Inflammatory macrophage (primary cell): ENCODE data around the gene PCDHGA7.
"Not testable (repeated sequence)": the region's sequence is repeated elsewhere in the genome, so short reads cannot be mapped to it uniquely, and the experiment has no call there.

Experiments used
- DNase-seq, 2 donors: peaks; one replicate each; pipeline ENCODE4 v3.0.0-alpha.2; 2020 to 2022
- total RNA-seq, 18 experiments: gene quantifications; one replicate each; lab custom pipeline; 2026; ENCODE audit warnings: mixed read lengths in 6 of 18, inconsistent platforms in 2 of 18; lab: John Stamatoyannopoulos, UW

The PCDHGA7 gene
- total RNA-seq: 0 to 0.24 (median 0) reads per million in 18 experiments

DNA sequence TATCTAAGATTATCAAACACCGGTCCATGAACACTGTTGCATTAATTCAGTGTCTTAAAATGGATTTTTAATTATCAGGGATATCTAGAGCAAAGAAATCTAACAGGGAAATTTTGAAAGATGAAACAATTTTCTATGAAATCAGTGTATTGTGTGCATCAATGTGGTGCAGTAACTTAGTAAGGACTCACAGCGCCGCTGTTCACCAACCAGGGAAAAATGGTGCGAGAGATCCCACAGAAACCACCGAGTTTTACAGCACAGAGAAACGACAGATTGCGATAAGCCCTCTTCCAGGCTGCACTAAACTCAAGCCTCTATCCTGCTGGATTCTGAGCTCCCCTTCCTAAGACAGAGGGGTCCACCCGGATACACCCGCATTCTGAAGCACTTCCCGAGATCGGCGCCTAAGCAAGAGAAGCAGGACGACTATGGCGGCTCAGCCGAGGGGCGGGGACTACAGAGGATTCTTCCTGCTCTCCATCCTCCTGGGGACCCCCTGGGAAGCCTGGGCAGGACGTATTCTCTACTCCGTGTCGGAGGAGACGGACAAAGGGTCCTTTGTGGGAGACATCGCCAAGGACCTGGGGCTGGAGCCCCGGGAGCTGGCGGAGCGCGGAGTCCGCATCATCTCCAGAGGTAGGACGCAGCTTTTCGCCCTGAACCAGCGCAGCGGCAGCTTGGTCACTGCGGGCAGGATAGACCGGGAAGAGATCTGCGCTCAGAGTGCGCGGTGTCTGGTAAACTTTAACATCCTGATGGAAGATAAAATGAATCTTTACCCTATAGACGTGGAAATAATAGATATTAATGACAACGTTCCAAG, at the start of gene PCDHGA7:
PCDHGA7 (plus strand) TSS at position 274 of the 826 bp plus-strand sequence; CDS start at position 432, 158 bp downstream.
- no peak for DNase-seq

DNA sequence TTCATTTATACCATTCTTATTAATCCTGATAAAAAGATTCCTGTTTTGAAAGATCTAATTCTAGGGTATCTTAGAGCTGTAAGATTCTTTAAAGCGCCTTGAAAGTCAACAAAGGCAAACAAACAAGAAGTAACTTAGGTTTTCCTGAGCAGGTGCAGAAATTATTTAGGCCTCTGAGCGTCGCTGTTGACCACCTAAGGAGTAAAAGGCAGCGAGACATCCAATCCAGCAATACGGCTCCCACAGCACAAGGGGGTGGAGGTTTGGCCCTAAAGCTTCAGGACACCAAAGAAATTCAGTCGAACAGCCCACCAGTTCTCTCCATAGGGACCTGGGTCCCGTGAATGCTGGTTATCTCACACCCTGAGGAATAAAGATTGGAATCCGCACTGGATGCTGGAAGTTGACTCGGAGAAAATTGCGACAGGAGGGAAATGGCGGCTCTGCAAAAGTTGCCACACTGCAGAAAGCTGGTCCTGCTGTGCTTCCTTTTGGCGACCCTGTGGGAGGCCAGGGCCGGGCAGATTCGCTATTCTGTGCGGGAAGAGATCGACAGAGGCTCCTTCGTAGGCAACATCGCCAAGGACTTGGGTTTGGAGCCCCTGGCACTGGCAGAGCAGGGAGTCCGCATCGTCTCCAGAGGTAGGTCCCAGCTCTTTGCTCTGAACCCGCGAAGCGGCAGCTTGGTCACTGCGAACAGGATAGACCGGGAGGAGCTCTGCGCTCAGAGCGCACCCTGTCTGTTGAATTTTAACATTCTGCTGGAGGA, 43.8 kb upstream of the PCDHGA7 start, which contains the start of gene PCDHGA2:
PCDHGA2 (plus strand) TSS at position 223 of the 769 bp plus-strand sequence.
- peak; percentile 6 to 14 for DNase-seq

GRCh38 chr5:141340781-141341354, 41.7 kb upstream of the PCDHGA7 start:
- DNase-seq: not testable (repeated sequence)

DNA sequence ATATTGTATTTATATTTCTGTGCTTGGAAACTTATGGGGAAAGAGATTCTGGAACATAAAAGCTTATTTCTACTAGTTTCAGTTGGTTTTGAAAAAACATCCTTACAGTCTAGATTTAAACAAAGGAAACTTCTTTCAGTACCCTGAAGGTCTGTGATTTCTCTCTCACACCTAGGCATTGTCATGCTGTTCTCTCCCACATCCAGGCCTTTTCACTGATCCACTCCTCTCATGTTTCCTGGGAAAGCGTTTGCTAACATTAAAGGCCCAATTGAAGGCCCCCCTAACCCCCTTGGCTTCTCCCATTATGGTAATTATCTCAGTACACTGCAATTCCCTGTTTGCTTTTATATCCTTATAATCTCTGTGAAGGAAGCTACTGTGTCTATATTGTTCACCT, 39.8 kb upstream of the PCDHGA7 start:
- no peak for DNase-seq

DNA sequence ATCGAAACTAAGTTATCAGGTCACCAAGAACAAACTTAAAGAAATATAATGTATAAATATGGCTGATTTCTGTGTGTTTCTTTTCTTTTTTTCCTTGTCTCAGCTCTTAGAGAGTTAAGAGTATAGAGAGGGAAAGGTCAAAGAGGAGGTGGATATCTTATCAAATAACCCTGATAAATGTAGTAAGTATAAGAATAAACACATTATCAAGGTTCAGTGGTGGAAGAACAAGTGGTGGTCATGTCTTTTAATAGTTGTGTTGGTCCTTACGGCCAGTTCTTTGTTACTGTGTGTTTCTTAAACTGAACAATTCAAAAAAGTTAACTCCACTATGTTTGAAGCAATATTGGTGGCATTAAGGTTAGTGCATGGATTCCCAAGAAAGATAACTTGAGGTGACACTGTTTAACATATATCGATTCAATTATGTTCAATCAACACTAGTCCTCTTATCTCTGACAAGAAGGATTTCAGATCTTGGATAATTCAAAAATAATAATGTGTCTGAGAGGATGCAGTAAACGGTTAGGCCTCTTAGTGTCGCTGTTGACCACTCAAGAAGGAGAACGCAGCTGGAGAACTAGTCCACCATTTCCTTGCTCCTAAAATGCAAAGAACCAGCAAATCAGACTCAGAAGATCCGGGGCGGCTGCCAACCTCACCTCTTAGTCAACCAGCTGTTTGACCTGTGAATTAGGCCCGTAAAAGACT, 39.1 kb upstream of the PCDHGA7 start, which contains the start of gene PCDHGA3:
PCDHGA3 (plus strand) TSS at position 588 of the 711 bp plus-strand sequence. CDS start 205 bp downstream, outside the sequence.
- DNase-seq: peak; percentile 4 to 27

DNA sequence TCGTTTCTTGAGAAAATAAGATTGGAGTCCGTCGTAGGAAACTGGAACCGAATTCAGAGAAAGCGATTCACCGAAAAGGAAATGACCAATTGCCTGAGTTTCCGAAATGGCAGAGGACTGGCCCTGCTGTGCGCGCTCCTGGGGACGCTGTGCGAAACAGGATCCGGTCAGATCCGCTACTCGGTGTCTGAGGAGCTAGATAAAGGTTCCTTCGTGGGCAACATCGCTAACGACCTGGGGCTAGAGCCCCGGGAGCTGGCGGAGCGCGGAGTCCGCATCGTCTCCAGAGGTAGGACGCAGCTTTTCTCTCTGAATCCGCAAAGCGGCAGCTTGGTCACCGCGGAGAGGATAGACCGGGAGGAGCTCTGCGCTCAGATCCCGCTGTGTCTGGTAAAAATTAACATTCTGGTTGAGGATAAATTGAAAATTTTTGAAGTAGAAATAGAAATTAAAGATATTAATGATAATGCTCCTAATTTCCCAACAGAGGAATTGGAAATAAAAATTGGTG, 38.5 kb upstream of the PCDHGA7 start:
- no peak for DNase-seq

DNA sequence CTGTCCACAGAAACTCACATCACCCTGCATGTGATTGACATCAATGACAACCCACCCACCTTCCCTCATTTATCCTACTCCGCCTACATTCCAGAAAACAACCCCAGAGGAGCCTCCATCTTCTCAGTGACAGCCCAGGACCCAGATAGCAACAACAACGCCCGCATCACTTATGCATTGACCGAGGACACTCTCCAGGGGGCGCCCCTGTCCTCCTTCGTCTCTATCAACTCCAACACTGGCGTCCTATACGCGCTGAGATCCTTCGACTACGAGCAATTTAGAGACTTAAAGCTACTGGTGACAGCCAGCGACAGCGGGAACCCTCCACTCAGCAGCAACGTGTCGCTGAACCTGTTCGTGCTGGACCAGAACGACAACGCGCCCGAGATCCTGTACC, 37.2 kb upstream of the PCDHGA7 start:
- no peak for DNase-seq

GRCh38 chr5:141346017-141346416, 36.5 kb upstream of the PCDHGA7 start:
- not testable (repeated sequence) for DNase-seq

GRCh38 chr5:141349917-141350619, 32.5 kb upstream of the PCDHGA7 start, which contains the start of gene PCDHGB1:
Gene PCDHGB1 (plus strand): TSS chr5:141350099. CDS start chr5:141350261, 162 bp downstream.
- peak in 1 of 2 donors; percentile 25 for DNase-seq

DNA sequence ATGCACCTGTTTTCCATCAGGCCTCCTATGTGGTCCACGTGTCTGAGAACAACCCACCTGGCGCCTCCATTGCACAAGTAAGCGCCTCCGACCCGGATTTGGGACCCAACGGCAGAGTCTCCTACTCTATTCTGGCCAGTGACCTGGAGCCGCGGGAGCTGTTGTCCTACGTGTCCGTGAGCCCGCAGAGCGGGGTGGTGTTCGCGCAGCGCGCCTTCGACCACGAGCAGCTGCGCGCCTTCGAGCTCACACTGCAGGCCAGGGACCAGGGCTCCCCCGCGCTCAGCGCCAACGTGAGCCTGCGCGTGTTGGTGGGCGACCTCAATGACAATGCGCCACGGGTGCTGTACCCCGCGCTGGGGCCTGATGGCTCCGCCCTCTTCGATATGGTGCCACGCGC, 31.0 kb upstream of the PCDHGA7 start:
- no peak for DNase-seq

DNA sequence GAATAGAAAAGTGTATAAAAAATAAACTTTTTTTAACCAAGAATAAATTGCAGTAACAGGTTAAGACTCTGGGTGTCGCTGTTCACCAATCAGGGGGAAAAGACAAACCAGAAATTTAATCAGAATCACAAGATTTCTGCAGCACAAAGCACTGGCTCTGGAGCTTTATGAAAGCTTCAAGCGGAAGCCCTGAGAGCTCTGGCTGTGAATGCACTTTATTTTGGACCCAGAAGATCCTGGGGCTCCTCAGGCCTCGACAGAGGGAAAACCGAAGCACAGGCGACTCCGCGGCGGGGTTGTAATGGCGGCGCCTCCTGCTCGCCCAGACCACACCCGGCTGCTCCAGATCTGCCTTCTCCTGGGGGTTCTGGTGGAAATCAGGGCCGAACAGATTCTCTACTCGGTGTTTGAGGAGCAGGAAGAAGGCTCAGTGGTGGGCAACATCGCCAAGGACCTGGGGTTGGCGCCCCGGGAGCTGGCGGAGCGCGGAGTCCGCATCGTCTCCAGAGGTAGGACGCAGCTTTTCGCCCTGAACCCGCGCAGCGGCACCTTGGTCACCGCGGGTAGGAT, 27.6 kb upstream of the PCDHGA7 start, which contains the start of gene PCDHGA4:
PCDHGA4 (plus strand) TSS at position 122 of the 570 bp plus-strand sequence; CDS start at position 209, 87 bp downstream.
- DNase-seq: no peak

- DNase-seq: no peak
Observed at GRCh38 chr5:141355641-141356040, 26.9 kb upstream of the PCDHGA7 start.

DNA sequence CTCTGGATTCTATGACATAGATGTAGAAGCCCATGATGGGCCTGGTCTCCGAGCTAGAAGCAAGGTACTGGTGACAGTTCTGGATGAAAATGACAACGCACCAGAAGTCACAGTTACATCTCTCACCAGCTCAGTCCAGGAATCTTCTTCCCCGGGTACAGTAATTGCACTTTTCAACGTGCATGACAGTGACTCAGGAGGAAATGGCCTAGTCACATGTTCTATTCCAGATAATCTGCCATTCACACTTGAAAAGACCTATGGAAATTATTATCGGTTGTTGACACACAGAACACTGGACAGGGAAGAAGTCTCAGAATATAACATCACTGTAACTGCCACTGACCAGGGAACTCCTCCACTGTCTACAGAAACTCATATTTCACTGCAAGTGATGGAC, 26.4 kb upstream of the PCDHGA7 start:
- DNase-seq: no peak

DNA sequence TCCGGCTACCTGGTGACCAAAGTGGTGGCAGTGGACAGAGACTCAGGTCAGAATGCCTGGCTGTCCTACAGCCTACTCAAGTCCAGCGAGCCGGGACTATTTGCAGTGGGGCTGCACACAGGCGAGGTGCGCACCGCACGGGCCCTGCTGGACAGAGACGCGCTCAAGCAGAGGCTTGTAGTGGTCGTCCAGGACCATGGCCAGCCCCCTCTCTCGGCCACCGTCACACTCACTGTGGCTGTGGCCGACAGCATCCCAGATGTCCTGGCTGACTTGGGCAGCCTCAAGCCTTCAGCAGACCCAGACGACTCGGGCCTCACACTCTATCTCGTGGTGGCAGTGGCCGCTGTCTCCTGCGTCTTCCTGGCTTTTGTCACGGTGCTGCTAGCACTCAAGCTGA, 25.6 kb upstream of the PCDHGA7 start:
- DNase-seq: no peak

GRCh38 chr5:141359790-141360426, 22.6 kb upstream of the PCDHGA7 start, which contains the start of gene PCDHGB2:
Gene PCDHGB2 (plus strand): TSS chr5:141359994. CDS start chr5:141360136, 142 bp downstream.
- peak in 1 of 2 donors; percentile 29 for DNase-seq

DNA sequence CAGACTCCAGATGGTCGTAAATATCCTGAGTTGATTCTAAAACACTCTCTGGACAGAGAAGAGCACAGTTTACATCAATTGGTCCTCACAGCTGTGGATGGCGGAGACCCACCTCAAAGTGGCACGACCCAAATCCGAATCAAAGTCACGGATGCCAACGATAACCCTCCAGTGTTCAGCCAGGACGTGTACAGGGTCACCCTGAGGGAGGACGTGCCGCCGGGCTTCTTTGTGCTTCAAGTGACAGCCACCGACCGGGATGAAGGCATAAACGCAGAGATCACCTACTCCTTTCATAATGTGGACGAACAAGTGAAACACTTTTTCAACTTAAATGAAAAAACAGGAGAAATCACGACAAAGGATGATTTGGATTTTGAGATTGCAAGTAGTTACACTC, 21.9 kb upstream of the PCDHGA7 start:
- no peak for DNase-seq

DNA sequence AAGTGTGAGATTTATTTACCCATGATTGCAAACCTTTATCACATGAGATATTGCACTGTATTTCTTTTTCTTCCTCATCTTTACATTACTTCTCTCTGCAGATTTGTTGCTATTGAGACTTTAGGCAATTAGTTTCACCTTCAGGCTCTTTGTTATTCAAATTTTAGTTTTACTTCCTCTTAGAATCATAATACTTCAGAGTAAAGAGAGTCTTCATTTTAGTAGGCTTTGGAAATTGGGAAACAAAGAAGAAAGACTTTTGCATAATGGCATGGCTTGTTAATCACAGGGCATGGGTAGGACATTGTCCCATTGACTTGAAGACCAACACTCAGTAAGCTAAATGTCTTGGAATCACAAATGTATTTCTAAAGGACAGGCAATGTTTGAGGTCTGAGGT, 19.8 kb upstream of the PCDHGA7 start:
- DNase-seq: no peak

DNA sequence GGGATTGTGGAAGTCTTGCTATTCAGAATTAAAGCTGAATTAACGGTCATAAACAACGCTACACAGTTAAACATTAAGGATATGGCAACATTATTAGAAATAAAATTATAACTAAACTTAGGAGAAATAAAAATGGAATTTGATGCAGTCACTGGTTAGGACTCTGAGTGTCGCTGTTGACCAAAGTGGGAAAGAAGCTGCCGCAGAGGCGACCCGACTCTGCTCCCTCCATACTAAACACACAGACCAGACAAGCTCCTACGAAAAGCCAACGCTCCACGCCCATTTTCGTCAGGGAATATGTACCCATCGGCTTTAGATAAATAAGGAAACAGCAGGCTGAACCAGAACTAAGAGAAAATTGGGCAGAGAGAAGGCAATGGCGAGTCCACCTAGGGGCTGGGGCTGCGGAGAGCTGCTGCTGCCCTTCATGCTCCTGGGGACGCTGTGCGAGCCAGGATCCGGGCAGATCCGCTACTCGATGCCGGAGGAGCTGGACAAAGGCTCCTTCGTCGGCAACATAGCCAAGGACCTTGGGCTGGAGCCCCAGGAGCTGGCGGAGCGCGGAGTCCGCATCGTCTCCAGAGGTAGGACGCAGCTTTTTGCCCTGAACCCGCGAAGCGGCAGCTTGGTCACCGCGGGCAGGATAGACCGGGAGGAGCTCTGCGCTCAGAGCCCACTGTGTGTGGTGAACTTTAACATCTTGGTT, 18.4 kb upstream of the PCDHGA7 start, which contains the start of gene PCDHGA5:
PCDHGA5 (plus strand) TSS at position 211 of the 709 bp plus-strand sequence; CDS start at position 380, 169 bp downstream.
- DNase-seq: no peak
